ENCODE data around the gene LMCD1. TPM values are rescaled to one million over a fixed set of nuclear protein-coding genes. Genes with fewer than 3 reads are reported as not detected.

Gene LMCD1
- total and polyA plus RNA-seq, 2 of the 4 experiments (the other 2 are of a cell fraction) = 50.0 to 53.8 TPM

- no peaks in the 10 kb centered on the region for H3K79me1 ChIP-seq (ENCODE audit: low read depth in 1 of 2, low read length in 2 of 2)
- no peak for TF ChIP-seq FOS (IDR thresholded peaks at IDR 0.05; ENCODE audit: low read depth, low read length)
- no peak overlapping the region for H3K18ac ChIP-seq (ENCODE audit: low read depth, low read length)
- no peaks in the 10 kb centered on the region for H3K36me3 ChIP-seq (ENCODE audit: control insufficient read depth, insufficient read depth, low read length)
- H4K91ac ChIP-seq (ENCODE audit: insufficient read depth, low read depth, low read length) = no peak overlapping the region
- H4K5ac ChIP-seq (ENCODE audit: low read depth, low read length) = no peak overlapping the region
- dilution Hi-C loops (cut with HindIII; ENCODE audit: low sequenced_read_pairs, unreplicated experiment) (no loop called here), intact Hi-C loops (cut with micrococcal nuclease) (no loop called here), in situ Hi-C loops (cut with MboI; ENCODE audit: low sequenced_read_pairs) (no loop called here)
- H2BK20ac ChIP-seq (ENCODE audit: low read depth, low read length) = no peak overlapping the region
- H2BK15ac ChIP-seq (ENCODE audit: low read depth, low read length) = no peak overlapping the region
- H4K20me1 ChIP-seq (ENCODE audit: insufficient read depth, low read length) = no peaks in the 10 kb centered on the region
- no peak overlapping the region for H3K9ac ChIP-seq (ENCODE audit: low read depth, low read length)
- no peak overlapping the region for H3K56ac ChIP-seq (ENCODE audit: extremely low read depth, insufficient read depth, low read length)
- no peak overlapping the region for H2BK5ac ChIP-seq (ENCODE audit: low read depth, low read length, poor library complexity, severe bottlenecking)
- H2BK120ac ChIP-seq (ENCODE audit: low read depth, low read length) = no peak overlapping the region
- no peaks in the 10 kb centered on the region for H3K9me3 ChIP-seq (ENCODE audit: control insufficient read depth, insufficient read depth, low read length)
- H3K4me2 ChIP-seq (ENCODE audit: low read depth, low read length) = no peak overlapping the region
- H3K27me3 ChIP-seq (ENCODE audit: control insufficient read depth, insufficient read depth, low read length) = peaks cover 2% of the 10 kb centered on the region; the same call in 1 of the 2 replicates
- 0 out of 2 replicates have a peak overlapping the region, but pooled peaks have one; percentile 36 for H2AK5ac ChIP-seq (ENCODE audit: low read depth, low read length)
- no peak overlapping the region for H2AK9ac ChIP-seq (replicated peaks; ENCODE audit: low read depth, low read length, poor library complexity)
- no peak overlapping the region for H3K27ac ChIP-seq (ENCODE audit: insufficient read depth, low read length)
- CTCF ChIA-PET = no interaction called here
- no peak for DNase-seq
- no peak for ATAC-seq (ENCODE audit: low read depth)
- no CpG with 5 or more reads among the region's 3 CpGs for WGBS, 2 experiments (ENCODE audit: extremely low coverage in 2 of 2, insufficient read length in 1 of 2)
- POLR2A ChIA-PET (ENCODE audit: unreplicated experiment) = no interaction called here
- no TSS peak for BruUV-seq (replicated peaks)
- peaks cover 5% of the 10 kb centered on the region for H3K4me1 ChIP-seq (ENCODE audit: control insufficient read depth, insufficient read depth, low read length)
- H3K23ac ChIP-seq (ENCODE audit: low read depth, low read length) = no peak overlapping the region; the same call in 1 of the 2 replicates
- no peak overlapping the region for H4K8ac ChIP-seq (ENCODE audit: low read depth in 2 of 2, low read length in 2 of 2)
- H3K14ac ChIP-seq (replicated peaks; ENCODE audit: low read depth, low read length) = no peak overlapping the region
- no peak overlapping the region for H3K4ac ChIP-seq (ENCODE audit: low read depth, low read length)
- H2AFZ ChIP-seq (replicated peaks; ENCODE audit: low read length, poor library complexity) = no peak overlapping the region
- H3K4me3 ChIP-seq (ENCODE audit: insufficient read depth, low read depth, low read length) = no peak overlapping the region
- no peaks in the 10 kb centered on the region for H3K9me1 ChIP-seq (ENCODE audit: insufficient read depth, low read length)
These were observed 93.6 kb downstream of the LMCD1 start for GRCh38 chr3:8595252-8595651.

Data from IMR-90 (cell line).